AG09309 (cell line): ENCODE results near the gene ZNF644.

Experiments used
- DNase-seq: peaks from one replicate; pipeline ENCODE4 v3.0.0-alpha.2; 2010; ENCODE audit warnings: low read depth
- H3K4me3 ChIP-seq: 2 replicates; pipeline ENCODE4 v1.5.1; 2011; ENCODE audit warnings: mild to moderate bottlenecking, low read depth, low read length, moderate library complexity; ENCODE audit not compliant: control insufficient read depth
- TF ChIP-seq, protein P1 (sequence below): IDR thresholded peaks from 2 replicates; pipeline ENCODE4 v1.5.1; 2011; ENCODE audit warnings: mild to moderate bottlenecking, low read depth, low read length, inconsistent platforms; ENCODE audit not compliant: insufficient read depth, control insufficient read depth; ENCODE audit errors: missing control alignments

The ZNF644 gene

DNA sequence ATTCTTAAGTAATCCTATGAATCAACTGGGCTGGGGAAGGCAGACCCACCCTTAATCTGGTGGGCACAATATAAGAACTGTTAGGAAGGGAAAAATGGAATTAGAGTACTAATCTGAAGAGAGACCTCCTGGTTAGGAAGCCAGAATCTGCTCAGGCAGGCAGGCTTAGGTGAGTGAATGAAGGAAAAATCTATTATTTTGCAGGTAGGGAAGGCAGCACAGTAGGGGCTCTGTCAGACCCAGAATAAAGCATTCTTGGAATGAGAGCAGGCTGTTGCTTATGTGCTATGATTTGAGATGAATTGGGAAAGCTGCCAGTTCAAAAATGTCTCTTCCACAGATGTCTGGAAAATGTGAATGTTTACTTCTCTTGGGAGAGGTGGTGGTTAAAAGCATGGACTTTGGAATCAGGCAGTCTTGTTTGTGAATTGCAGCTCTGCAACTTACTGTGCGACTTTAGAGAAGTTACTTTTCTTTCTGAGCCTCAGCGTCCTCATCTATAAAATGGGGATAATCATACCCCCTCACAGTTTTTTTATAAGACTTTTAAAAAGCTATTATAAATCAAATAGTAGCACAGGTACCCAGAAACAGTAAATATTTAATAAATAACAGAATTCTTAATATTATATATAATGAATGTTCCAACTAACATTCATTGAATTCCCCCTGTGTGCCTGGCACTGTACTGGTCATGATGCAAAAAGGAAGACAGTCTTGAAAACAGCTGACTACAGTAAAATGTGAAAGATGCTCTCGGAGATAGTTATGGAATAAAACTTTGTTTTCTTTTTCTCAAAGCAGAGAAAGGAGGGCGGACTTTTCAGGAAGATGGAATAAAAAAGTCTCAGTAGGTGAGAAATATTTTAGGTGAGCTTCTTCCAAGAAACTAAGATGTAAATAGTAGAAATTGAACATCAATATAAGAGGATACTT lies 15.3 kb upstream of the ZNF644 start:
- H3K4me3 ChIP-seq, result no peak overlapping the region
- DNase-seq, result no peak

DNA sequence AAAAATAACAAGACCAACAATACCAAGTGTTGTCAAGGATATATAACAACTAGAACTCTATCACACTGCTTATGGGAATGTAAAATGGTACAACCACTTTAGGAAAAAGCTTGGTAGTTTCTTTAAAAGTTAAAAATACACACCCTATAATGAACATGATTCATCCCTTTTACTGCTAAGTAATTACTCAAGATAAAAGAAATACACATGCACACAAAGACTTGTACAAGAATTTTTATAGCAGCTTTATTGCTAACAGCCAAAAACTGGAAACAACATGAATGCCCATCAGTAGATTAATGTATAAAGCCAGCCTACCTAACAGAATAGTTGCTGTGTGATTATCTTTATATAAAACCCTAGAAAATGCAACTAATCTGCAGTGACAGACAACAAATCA lies 10.5 kb upstream of the ZNF644 start:
- no peak for DNase-seq
- TF ChIP-seq, protein P1, sequence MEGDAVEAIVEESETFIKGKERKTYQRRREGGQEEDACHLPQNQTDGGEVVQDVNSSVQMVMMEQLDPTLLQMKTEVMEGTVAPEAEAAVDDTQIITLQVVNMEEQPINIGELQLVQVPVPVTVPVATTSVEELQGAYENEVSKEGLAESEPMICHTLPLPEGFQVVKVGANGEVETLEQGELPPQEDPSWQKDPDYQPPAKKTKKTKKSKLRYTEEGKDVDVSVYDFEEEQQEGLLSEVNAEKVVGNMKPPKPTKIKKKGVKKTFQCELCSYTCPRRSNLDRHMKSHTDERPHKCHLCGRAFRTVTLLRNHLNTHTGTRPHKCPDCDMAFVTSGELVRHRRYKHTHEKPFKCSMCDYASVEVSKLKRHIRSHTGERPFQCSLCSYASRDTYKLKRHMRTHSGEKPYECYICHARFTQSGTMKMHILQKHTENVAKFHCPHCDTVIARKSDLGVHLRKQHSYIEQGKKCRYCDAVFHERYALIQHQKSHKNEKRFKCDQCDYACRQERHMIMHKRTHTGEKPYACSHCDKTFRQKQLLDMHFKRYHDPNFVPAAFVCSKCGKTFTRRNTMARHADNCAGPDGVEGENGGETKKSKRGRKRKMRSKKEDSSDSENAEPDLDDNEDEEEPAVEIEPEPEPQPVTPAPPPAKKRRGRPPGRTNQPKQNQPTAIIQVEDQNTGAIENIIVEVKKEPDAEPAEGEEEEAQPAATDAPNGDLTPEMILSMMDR, result no peak
- H3K4me3 ChIP-seq, result no peak overlapping the region

More for the DNA sequence above, 15.3 kb upstream of the ZNF644 start:
- TF ChIP-seq, protein P1, result no peak

DNA sequence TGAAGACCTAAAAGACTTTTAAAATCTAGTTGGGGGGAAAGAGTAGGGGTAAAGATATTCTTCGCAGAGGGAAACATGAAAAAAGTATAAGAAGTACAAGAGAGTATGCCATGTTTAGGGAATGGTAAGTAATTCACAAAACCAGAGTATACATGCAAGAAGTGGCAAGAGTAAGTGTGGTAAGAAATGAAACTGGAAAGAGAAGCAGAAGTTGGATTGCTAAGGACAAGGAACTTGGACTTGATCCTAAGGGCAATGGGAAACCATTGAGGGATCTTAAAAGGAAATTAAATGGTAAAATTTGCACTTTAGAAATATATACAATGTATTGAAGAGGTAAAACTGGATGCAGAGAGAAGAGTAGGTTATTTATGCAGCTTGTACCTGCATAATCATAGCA lies 9.2 kb upstream of the ZNF644 start:
- no peak for DNase-seq
- no peak overlapping the region for H3K4me3 ChIP-seq
- TF ChIP-seq, protein P1, result no peak

DNA sequence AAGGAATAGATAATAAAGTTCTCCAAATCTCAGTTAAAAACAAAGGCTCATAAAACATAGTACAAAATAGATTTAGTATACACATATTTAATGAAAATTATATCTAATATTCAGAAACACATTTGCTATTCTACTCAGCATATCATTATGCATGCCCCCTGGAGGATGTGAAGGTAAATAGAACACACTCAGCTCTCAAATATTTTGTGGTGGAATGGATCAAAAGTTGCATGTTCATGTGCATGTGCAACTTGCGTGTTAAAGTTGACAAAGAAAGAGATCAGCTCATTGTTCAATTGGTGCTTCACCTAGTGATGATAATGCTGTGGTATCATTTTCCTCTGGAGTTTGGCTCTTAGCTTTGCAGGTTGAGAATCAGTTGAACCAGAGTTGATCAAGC lies 4.9 kb upstream of the ZNF644 start:
- TF ChIP-seq, protein P1, result peak; percentile 31
- no peak for DNase-seq
- H3K4me3 ChIP-seq, result no peak overlapping the region

DNA sequence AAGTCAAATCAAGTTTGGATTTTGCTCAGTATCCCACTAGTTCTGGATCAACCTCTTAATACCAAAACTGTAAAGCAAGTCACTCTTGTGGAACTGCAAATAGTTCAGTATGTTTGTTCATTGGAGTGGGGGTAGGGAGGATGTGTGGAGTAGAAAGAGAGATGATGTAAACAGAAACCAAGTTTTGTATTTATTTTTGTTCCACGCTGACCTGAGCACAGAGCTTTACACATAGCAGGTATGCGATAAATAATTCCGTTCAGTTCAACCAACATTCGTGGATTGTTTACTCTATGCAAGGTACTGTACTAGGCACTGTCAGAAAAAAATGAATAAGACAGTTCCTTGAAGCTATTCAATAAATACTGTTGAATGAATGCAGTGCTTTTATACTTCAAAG lies 4.5 kb upstream of the ZNF644 start:
- DNase-seq, result no peak
- H3K4me3 ChIP-seq, result no peak overlapping the region
- TF ChIP-seq, protein P1, result no peak

DNA sequence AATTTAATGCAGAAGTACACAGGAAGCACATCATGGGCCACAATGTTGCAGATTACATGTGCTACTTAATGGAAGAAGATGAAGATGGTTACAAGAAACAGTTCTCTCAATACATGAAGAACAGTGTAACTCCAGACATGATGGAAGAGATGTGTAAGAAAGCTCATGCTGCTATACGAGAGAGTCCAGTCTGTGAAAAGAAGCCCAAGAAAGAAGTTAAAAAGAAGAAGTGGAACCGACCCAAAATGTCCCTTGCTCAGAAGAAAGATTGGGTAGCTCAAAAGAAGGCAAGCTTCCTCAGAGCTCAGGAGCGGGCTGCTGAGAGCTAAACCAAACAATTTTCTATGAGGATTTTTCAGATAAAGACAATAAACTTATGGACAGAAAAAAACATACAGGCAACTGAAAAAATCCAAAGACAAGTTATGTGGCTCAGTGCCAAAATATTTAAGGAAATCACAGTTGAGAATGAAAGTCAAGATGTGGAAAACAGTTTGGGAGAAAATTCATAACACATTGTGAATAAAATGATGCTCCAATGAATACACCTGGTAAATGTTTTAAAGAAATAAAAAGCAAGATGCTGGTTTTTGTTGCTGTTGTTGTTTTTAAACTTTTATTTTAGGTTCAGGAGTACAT lies 2.8 kb upstream of the ZNF644 start:
- no peak for DNase-seq
- H3K4me3 ChIP-seq, result no peak overlapping the region
- TF ChIP-seq, protein P1, result no peak
